HFF-Myc (cell line): ENCODE results near the gene JAM3.
A peak's percentile ranks its signal among the peaks of the same experiment; 100 is the strongest.

Experiments
- DNase-seq: peaks from one replicate; pipeline ENCODE4 v3.0.0-alpha.2; 2011; ENCODE audit warnings: low read depth; ENCODE audit errors: extremely low read depth
- H3K4me3 ChIP-seq: replicated peaks from 2 replicates; pipeline ENCODE4 v1.5.1; 2011; ENCODE audit warnings: low read depth, mild to moderate bottlenecking, control low read depth, low read length
- TF ChIP-seq, protein P1 (sequence below): IDR thresholded peaks from 2 replicates; pipeline ENCODE4 v1.5.1; 2012; ENCODE audit warnings: mild to moderate bottlenecking, low read depth, low read length, control low read depth; ENCODE audit errors: missing control alignments

JAM3 gene

GRCh38 chr11:134124660-134125451 is 56.0 kb downstream of the JAM3 start:
- peak overlapping the region; percentile 30 for H3K4me3 ChIP-seq
- TF ChIP-seq, protein P1, sequence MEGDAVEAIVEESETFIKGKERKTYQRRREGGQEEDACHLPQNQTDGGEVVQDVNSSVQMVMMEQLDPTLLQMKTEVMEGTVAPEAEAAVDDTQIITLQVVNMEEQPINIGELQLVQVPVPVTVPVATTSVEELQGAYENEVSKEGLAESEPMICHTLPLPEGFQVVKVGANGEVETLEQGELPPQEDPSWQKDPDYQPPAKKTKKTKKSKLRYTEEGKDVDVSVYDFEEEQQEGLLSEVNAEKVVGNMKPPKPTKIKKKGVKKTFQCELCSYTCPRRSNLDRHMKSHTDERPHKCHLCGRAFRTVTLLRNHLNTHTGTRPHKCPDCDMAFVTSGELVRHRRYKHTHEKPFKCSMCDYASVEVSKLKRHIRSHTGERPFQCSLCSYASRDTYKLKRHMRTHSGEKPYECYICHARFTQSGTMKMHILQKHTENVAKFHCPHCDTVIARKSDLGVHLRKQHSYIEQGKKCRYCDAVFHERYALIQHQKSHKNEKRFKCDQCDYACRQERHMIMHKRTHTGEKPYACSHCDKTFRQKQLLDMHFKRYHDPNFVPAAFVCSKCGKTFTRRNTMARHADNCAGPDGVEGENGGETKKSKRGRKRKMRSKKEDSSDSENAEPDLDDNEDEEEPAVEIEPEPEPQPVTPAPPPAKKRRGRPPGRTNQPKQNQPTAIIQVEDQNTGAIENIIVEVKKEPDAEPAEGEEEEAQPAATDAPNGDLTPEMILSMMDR: no peak
- no peak for DNase-seq

- peak overlapping the region; percentile 30; the same call in 1 of the 2 replicates for H3K4me3 ChIP-seq
- TF ChIP-seq, protein P1: no peak
- DNase-seq: no peak
Measured at GRCh38 chr11:134125507-134125906, 56.6 kb downstream of the JAM3 start.

DNA sequence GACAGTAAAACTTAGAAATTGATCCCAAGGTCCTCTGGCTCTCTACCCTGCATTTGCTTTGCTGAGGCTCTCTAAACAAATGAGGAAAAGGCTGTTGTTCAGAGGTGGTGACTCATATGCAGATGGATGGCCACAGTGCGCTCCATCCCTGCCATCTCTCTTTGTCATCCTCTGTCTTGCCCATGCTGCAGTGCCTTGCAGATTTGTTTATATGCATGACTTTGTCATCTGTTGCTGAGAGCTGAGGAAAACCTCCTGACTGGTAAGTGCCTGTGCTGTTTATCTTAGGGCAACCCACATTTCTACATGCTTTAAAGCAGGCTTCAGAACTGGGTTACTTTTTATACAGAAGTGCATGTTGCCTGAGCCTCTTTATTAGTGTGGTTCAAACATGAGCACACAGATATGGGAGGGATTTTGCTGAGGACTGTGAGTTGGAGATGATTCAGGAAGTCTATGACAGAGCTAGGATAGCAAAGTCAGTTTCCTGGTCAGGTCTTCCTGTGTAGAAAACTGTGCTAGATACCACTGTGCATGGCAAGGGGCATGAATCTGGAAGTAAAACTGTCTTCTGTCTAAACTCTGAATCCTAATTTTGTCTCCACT is 57.4 kb downstream of the JAM3 start:
- H3K4me3 ChIP-seq: no peak overlapping the region
- TF ChIP-seq, protein P1: no peak
- DNase-seq: peak; percentile 83

DNA sequence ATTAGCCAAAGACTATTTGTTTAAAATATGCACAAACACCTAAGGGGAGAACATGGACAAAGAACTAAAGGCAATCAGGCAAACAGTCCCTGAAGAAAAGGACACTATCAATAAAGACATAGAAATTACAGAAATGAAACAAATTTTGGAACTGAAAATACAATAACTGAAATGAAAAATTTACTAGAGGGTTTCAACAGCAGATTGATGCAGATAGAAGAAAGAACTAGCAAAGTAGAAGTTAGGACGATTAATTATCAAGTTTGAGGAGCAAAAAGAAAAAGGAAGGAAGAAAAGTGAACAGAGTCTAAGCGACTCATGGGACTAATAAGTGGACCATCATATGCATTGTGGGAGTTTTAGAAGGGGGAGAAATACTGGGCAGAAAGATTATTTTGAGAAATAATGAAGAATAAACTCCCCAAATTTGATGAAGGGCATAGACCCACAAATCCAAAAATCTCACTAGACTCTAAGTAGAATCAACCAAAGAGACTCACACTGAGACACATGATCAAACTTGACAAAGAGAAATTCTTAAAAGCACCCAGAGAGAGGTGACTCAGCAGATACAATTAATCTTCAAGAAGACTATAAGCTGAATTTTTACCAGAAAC is 62.9 kb downstream of the JAM3 start:
- TF ChIP-seq, protein P1: no peak
- DNase-seq: no peak
- no peak overlapping the region for H3K4me3 ChIP-seq

- DNase-seq: no peak
- no peak overlapping the region for H3K4me3 ChIP-seq
- TF ChIP-seq, protein P1: no peak
Measured at GRCh38 chr11:134132808-134133207, 63.9 kb downstream of the JAM3 start.

GRCh38 chr11:134134167-134134566 is 65.3 kb downstream of the JAM3 start:
- TF ChIP-seq, protein P1: no peak
- no peak overlapping the region for H3K4me3 ChIP-seq
- DNase-seq: no peak
